ENCODE results near the gene DOP1A. TPM values are rescaled to one million over a fixed set of nuclear protein-coding genes. Genes with fewer than 3 reads are reported as not detected.
A peak's percentile ranks its signal among the peaks of the same experiment; 100 is the strongest.

The DOP1A gene
- polyA plus RNA-seq, 1 of the 3 experiments (the other 2 are of a cell fraction) = 3.4 TPM

GRCh38 chr6:83067448-83068439 lies at the start of gene DOP1A (continued):
- no peak for TF ChIP-seq MEF2A (IDR thresholded peaks at IDR 0.05; ENCODE audit: borderline replicate concordance, low read depth)
- TF ChIP-seq MAX (IDR thresholded peaks at IDR 0.05; ENCODE audit: low read depth) = peak; percentile 84
- no peak for TF ChIP-seq FOSL2 (IDR thresholded peaks at IDR 0.05; ENCODE audit: borderline replicate concordance, low read depth)
- no peak for TF ChIP-seq RFX5 (IDR thresholded peaks at IDR 0.05; ENCODE audit: low read length)
- peak; percentile 40; the same call in 1 of the 2 replicates for TF ChIP-seq RCOR1 (IDR thresholded peaks at IDR 0.05; ENCODE audit: low read length)
- TF ChIP-seq RXRA (IDR thresholded peaks at IDR 0.05; ENCODE audit: borderline replicate concordance, low read depth) = no peak
- TF ChIP-seq CTCF (IDR thresholded peaks at IDR 0.05) = peak; percentile 98
- peak; percentile 93 for TF ChIP-seq SMC3 (IDR thresholded peaks at IDR 0.05; ENCODE audit: low read depth, low read length)
- TF ChIP-seq USF1 (IDR thresholded peaks at IDR 0.05; ENCODE audit: borderline replicate concordance, low read depth) = no peak
- no peak for TF ChIP-seq FOXJ3 (CRISPR knock-in tag; IDR thresholded peaks at IDR 0.05)
- TF ChIP-seq JUND (IDR thresholded peaks at IDR 0.05) = no peak
- no peak for TF ChIP-seq POLR2AphosphoS5 (IDR thresholded peaks at IDR 0.05; ENCODE audit: low read depth, low read length)

GRCh38 chr6:83019741-83020140 lies 47.7 kb upstream of the DOP1A start:
- H3K4me1 ChIP-seq (ENCODE audit: control insufficient read depth in 1 of 2, insufficient read depth in 2 of 2, low read depth in 1 of 2, low read length in 1 of 2) = peaks cover 0 to 2% of the 10 kb centered on the region in 2 experiments; a peak in 1 of 4 replicates

More at GRCh38 chr6:83019741-83020140, 47.7 kb upstream of the DOP1A start:
- no peak overlapping the region for H3K4me3 ChIP-seq (ENCODE audit: low read depth in 2 of 2, low read length in 1 of 2)
- no peak overlapping the region for H3K27ac ChIP-seq (ENCODE audit: low read depth in 2 of 2, low read length in 1 of 2)
- POLR2A ChIA-PET = no interaction called here
- H3K36me3 ChIP-seq (replicated peaks in 1 of 2; ENCODE audit: control insufficient read depth in 1 of 2, insufficient read depth in 2 of 2, low read length in 1 of 2) = peaks cover 18 to 20% of the 10 kb centered on the region in 2 experiments
- H4K20me1 ChIP-seq (ENCODE audit: insufficient read depth) = no peaks in the 10 kb centered on the region
- no peak for DNase-seq
- H3K4me2 ChIP-seq = no peak overlapping the region
- WGBS (ENCODE audit: low lambda C conversion rate) = 98% methylated on average over 4 of the region's 4 CpGs
- no peaks in the 10 kb centered on the region for H3K79me2 ChIP-seq (ENCODE audit: insufficient read depth)
- CTCF ChIA-PET = interaction anchor here (0.9 kb wide), 1 partner anchor 203 kb away, joined by 3 read pairs; no protein-coding TSS in a partner anchor
- TF ChIP-seq FOXJ3 (CRISPR knock-in tag; IDR thresholded peaks at IDR 0.05) = no peak
- no peak for TF ChIP-seq RAD21 (IDR thresholded peaks at IDR 0.05; ENCODE audit: low read length)
- TF ChIP-seq TEAD4 (IDR thresholded peaks at IDR 0.05; ENCODE audit: borderline replicate concordance, insufficient read depth) = no peak
- TF ChIP-seq JUND (IDR thresholded peaks at IDR 0.05) = no peak
- no peak for TF ChIP-seq GABPA (IDR thresholded peaks at IDR 0.05; ENCODE audit: low read depth)
- no peak for TF ChIP-seq EZH2phosphoT487 (IDR thresholded peaks at IDR 0.05; ENCODE audit: borderline replicate concordance, low read depth)
- TF ChIP-seq POLR2AphosphoS5 (IDR thresholded peaks at IDR 0.05; ENCODE audit: low read depth, low read length) = no peak
- H3K9ac ChIP-seq = no peak overlapping the region
- H3K27me3 ChIP-seq (ENCODE audit: insufficient read depth) = no peaks in the 10 kb centered on the region
- H3F3A ChIP-seq (replicated peaks; ENCODE audit: insufficient read depth) = peaks cover 3% of the 10 kb centered on the region
- H2AFZ ChIP-seq (ENCODE audit: low read depth) = no peak overlapping the region
- no peaks in the 10 kb centered on the region for H3K9me2 ChIP-seq
- no peaks in the 10 kb centered on the region for H3K9me3 ChIP-seq

Measured in SK-N-SH (cell line).